ENCODE results near the gene SCG2.

The SCG2 gene

DNA sequence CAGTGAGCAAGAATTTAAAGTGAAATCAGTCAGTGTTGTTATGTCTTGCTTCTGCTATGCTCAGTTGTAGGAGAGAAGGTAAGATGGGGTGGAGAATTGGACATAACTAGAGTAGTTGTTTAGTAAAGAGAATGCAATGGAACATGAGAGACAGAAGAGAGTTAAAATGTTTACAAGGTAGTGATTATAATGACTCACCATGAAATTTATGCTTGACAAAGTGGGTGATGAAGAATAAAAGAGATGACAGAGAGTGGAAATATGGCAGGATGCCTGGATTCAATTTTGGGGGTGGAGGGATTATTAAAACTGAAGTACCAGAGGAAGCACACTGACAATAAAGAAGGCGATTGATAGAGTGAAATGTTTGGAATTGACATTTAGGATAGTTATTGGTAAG is 10.6 kb downstream of the SCG2 start:
- WGBS (ENCODE audit: extremely low coverage, insufficient coverage, insufficient read length): no CpG with 5 or more reads among the region's 1 CpG
- H2AK5ac ChIP-seq (ENCODE audit: low read length): no peak overlapping the region
- H3K9me3 ChIP-seq (ENCODE audit: insufficient read depth, low read depth, low read length): no peaks in the 10 kb centered on the region
- H3K27ac ChIP-seq (ENCODE audit: low read depth, low read length): no peak overlapping the region
- H4K8ac ChIP-seq (ENCODE audit: low read depth, low read length): no peak overlapping the region
- H4K12ac ChIP-seq (ENCODE audit: low read depth, low read length): no peak overlapping the region
- H4K91ac ChIP-seq (ENCODE audit: low read depth, low read length): no peak overlapping the region
- no peak overlapping the region for H3K14ac ChIP-seq (ENCODE audit: low read length)
- DNase-seq: no peak
- H2BK120ac ChIP-seq (ENCODE audit: insufficient read depth, low read length, poor library complexity): no peak overlapping the region
- no peaks in the 10 kb centered on the region for H3K36me3 ChIP-seq (ENCODE audit: control insufficient read depth in 1 of 2, insufficient read depth in 2 of 2, low read length in 2 of 2)
- H2BK12ac ChIP-seq (ENCODE audit: low read length): no peak overlapping the region
- no peaks in the 10 kb centered on the region for H3K79me2 ChIP-seq (ENCODE audit: control insufficient read depth, insufficient read depth, low read length, poor library complexity)
- H3K4me3 ChIP-seq (ENCODE audit: low read depth, low read length): no peak overlapping the region
- no peak overlapping the region for H3K4me2 ChIP-seq (ENCODE audit: low read length)
- no peak overlapping the region for H3K4ac ChIP-seq (ENCODE audit: low read depth, low read length)
- no peak overlapping the region for H3K18ac ChIP-seq (ENCODE audit: low read length)
- H3K9ac ChIP-seq (ENCODE audit: low read length): no peak overlapping the region
- no peaks in the 10 kb centered on the region for H3K79me1 ChIP-seq (ENCODE audit: low read length)
- no peak overlapping the region for H3K23ac ChIP-seq (ENCODE audit: low read length)
- H2AFZ ChIP-seq (ENCODE audit: insufficient read depth, low read length, poor library complexity): no peak overlapping the region
- no peaks in the 10 kb centered on the region for H3K4me1 ChIP-seq (ENCODE audit: control insufficient read depth in 1 of 2, insufficient read depth in 2 of 2, low read length in 2 of 2)
- no peak overlapping the region for H2BK5ac ChIP-seq (ENCODE audit: low read depth, low read length, poor library complexity)
- no peaks in the 10 kb centered on the region for H3K27me3 ChIP-seq (ENCODE audit: insufficient read depth, low read length)

DNA sequence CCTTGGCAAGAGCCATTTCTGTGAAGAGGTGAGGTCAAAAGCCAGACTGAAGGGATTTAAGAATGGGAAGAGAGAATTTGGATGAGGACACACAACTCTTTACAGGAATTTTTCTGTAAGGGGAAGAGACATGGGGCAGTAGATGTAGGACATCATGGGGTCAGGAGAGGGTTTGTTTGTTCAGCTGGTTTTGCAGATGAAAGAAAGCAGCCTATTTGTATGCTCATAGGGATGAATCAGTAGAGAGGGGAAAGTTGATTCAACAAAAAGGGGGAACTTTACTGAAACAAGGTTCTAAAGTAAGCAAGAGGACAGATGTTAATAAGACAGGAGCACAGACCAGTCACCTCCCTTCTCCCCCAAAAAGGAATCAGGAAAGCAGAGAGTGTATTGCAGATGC is 11.2 kb downstream of the SCG2 start:
- H2BK5ac ChIP-seq (ENCODE audit: low read depth, low read length, poor library complexity): no peak overlapping the region

DNA sequence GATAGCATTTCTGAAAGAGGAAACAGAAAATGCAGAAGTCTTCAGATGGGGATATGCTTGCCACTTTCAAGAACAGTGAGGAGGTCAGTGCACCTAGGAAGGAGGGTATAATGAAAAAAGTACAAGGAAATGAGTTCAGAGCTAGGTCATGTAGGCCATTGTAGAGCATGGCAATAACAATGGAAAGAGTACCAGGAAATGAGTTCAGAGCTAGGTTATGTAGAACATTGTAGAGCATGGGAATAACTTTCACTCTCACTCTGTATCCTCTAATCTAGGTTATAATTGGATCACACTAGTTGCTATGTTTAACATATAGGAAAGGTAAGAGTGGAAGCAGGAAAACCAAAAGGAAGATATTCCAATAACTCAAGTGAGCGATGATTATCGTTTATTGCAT is 12.3 kb downstream of the SCG2 start:
- WGBS (ENCODE audit: extremely low coverage, insufficient coverage, insufficient read length): no CpG with 5 or more reads among the region's 2 CpGs
- no peak overlapping the region for H3K9ac ChIP-seq (ENCODE audit: low read length)
- no peak overlapping the region for H4K8ac ChIP-seq (ENCODE audit: low read depth, low read length)
- no peaks in the 10 kb centered on the region for H3K36me3 ChIP-seq (ENCODE audit: control insufficient read depth in 1 of 2, insufficient read depth in 2 of 2, low read length in 2 of 2)
- no peak overlapping the region for H3K4me3 ChIP-seq (ENCODE audit: low read depth, low read length)
- H4K12ac ChIP-seq (ENCODE audit: low read depth, low read length): no peak overlapping the region
- H2AK5ac ChIP-seq (ENCODE audit: low read length): no peak overlapping the region
- H4K91ac ChIP-seq (ENCODE audit: low read depth, low read length): no peak overlapping the region
- H3K23ac ChIP-seq (ENCODE audit: low read length): no peak overlapping the region
- no peak for DNase-seq
- H3K27me3 ChIP-seq (ENCODE audit: insufficient read depth, low read length): no peaks in the 10 kb centered on the region
- H2BK5ac ChIP-seq (ENCODE audit: low read depth, low read length, poor library complexity): no peak overlapping the region
- no peak overlapping the region for H3K14ac ChIP-seq (ENCODE audit: low read length)
- no peak overlapping the region for H3K4ac ChIP-seq (ENCODE audit: low read depth, low read length)
- H2BK12ac ChIP-seq (ENCODE audit: low read length): no peak overlapping the region
- no peak overlapping the region for H3K4me2 ChIP-seq (ENCODE audit: low read length)
- no peak overlapping the region for H3K27ac ChIP-seq (ENCODE audit: low read depth, low read length)
- no peak overlapping the region for H2AFZ ChIP-seq (ENCODE audit: insufficient read depth, low read length, poor library complexity)
- no peaks in the 10 kb centered on the region for H3K79me2 ChIP-seq (ENCODE audit: control insufficient read depth, insufficient read depth, low read length, poor library complexity)
- no peak overlapping the region for H3K18ac ChIP-seq (ENCODE audit: low read length)
- H2BK120ac ChIP-seq (ENCODE audit: insufficient read depth, low read length, poor library complexity): no peak overlapping the region
- no peaks in the 10 kb centered on the region for H3K9me3 ChIP-seq (ENCODE audit: insufficient read depth, low read depth, low read length)
- H3K79me1 ChIP-seq (ENCODE audit: low read length): no peaks in the 10 kb centered on the region
- H3K4me1 ChIP-seq (ENCODE audit: control insufficient read depth in 1 of 2, insufficient read depth in 2 of 2, low read length in 2 of 2): no peaks in the 10 kb centered on the region

More for the DNA sequence above, 11.2 kb downstream of the SCG2 start:
- H2BK120ac ChIP-seq (ENCODE audit: insufficient read depth, low read length, poor library complexity): no peak overlapping the region
- no peaks in the 10 kb centered on the region for H3K27me3 ChIP-seq (ENCODE audit: insufficient read depth, low read length)
- no peak overlapping the region for H4K91ac ChIP-seq (ENCODE audit: low read depth, low read length)
- no peak for DNase-seq
- no peak overlapping the region for H2BK12ac ChIP-seq (ENCODE audit: low read length)
- no peak overlapping the region for H3K4me3 ChIP-seq (ENCODE audit: low read depth, low read length)
- no peak overlapping the region for H3K14ac ChIP-seq (ENCODE audit: low read length)
- no peak overlapping the region for H3K9ac ChIP-seq (ENCODE audit: low read length)
- H4K12ac ChIP-seq (ENCODE audit: low read depth, low read length): no peak overlapping the region
- H3K9me3 ChIP-seq (ENCODE audit: insufficient read depth, low read depth, low read length): no peaks in the 10 kb centered on the region
- H3K4me1 ChIP-seq (ENCODE audit: control insufficient read depth in 1 of 2, insufficient read depth in 2 of 2, low read length in 2 of 2): no peaks in the 10 kb centered on the region
- H3K79me2 ChIP-seq (ENCODE audit: control insufficient read depth, insufficient read depth, low read length, poor library complexity): no peaks in the 10 kb centered on the region
- H3K4me2 ChIP-seq (ENCODE audit: low read length): no peak overlapping the region
- H3K18ac ChIP-seq (ENCODE audit: low read length): no peak overlapping the region
- no peak overlapping the region for H3K27ac ChIP-seq (ENCODE audit: low read depth, low read length)
- no peak overlapping the region for H4K8ac ChIP-seq (ENCODE audit: low read depth, low read length)
- no peaks in the 10 kb centered on the region for H3K79me1 ChIP-seq (ENCODE audit: low read length)
- no peak overlapping the region for H2AFZ ChIP-seq (ENCODE audit: insufficient read depth, low read length, poor library complexity)
- no peak overlapping the region for H3K23ac ChIP-seq (ENCODE audit: low read length)
- H2AK5ac ChIP-seq (ENCODE audit: low read length): no peak overlapping the region
- H3K36me3 ChIP-seq (ENCODE audit: control insufficient read depth in 1 of 2, insufficient read depth in 2 of 2, low read length in 2 of 2): no peaks in the 10 kb centered on the region
- H3K4ac ChIP-seq (ENCODE audit: low read depth, low read length): no peak overlapping the region

DNA sequence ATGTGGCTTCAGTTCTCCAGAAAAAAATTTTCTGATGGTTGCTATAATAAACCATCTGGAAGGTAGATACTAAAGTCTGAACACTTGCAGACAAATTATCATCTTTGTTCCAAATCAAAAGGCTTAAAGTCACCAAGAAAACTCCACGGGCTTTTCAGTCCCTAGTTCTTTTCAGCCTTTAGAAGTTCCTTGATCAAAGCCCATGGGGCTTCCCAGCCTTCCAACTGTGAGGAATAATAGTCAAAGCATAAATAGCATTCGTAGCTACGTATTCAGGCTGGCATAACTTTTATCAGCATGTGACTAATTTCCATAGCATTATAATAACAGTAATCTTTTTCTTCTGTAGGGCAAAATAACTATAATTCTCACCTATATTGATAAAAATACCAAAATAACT is 13.9 kb downstream of the SCG2 start:
- Histone ChIP-seq H2BK120ac (ENCODE audit: insufficient read depth, low read length, poor library complexity) (no peak overlapping the region), H3K4me2 (ENCODE audit: low read length) (no peak overlapping the region), H3K18ac (ENCODE audit: low read length) (no peak overlapping the region), H3K79me1 (ENCODE audit: low read length) (no peaks in the 10 kb centered on the region), H2AK5ac (ENCODE audit: low read length) (no peak overlapping the region), H3K36me3 (ENCODE audit: control insufficient read depth in 1 of 2, insufficient read depth in 2 of 2, low read length in 2 of 2) (no peaks in the 10 kb centered on the region), H3K9me3 (ENCODE audit: insufficient read depth, low read depth, low read length) (no peaks in the 10 kb centered on the region), H3K27me3 (ENCODE audit: insufficient read depth, low read length) (no peaks in the 10 kb centered on the region), H4K8ac (ENCODE audit: low read depth, low read length) (no peak overlapping the region), H3K27ac (ENCODE audit: low read depth, low read length) (no peak overlapping the region), H3K23ac (ENCODE audit: low read length) (no peak overlapping the region), H3K4ac (ENCODE audit: low read depth, low read length) (no peak overlapping the region), H4K12ac (ENCODE audit: low read depth, low read length) (no peak overlapping the region), H3K79me2 (ENCODE audit: control insufficient read depth, insufficient read depth, low read length, poor library complexity) (no peaks in the 10 kb centered on the region), H2AFZ (ENCODE audit: insufficient read depth, low read length, poor library complexity) (no peak overlapping the region), H3K4me3 (ENCODE audit: low read depth, low read length) (no peak overlapping the region), H4K91ac (ENCODE audit: low read depth, low read length) (no peak overlapping the region), H3K9ac (ENCODE audit: low read length) (no peak overlapping the region), H2BK5ac (ENCODE audit: low read depth, low read length, poor library complexity) (no peak overlapping the region), H2BK12ac (ENCODE audit: low read length) (no peak overlapping the region), H3K14ac (ENCODE audit: low read length) (no peak overlapping the region), H3K4me1 (ENCODE audit: control insufficient read depth in 1 of 2, insufficient read depth in 2 of 2, low read length in 2 of 2) (no peaks in the 10 kb centered on the region)
- WGBS (ENCODE audit: extremely low coverage, insufficient coverage, insufficient read length): no CpG with 5 or more reads among the region's 3 CpGs
- DNase-seq: no peak

DNA sequence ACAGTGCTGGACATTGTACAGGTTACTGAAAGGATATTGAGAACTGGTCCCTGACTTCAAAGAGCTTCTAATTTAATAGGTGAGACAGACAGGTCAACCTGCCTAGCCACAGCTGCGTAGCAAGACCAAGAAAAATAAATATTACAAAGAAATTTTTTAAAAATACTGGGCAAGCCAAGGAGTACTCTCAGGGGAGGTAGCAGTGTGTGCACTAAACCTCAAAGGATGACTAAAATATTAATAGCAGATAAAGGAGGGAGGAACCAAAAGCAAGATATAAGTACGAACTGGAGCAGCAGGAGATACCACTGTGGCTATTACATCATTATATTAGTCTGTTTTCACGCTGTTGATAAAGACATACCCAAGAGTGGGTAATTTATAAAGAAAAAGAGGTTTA is 14.9 kb downstream of the SCG2 start:
- WGBS (ENCODE audit: extremely low coverage, insufficient coverage, insufficient read length): no CpG with 5 or more reads among the region's 3 CpGs
- Histone ChIP-seq H3K4ac (ENCODE audit: low read depth, low read length) (no peak overlapping the region), H3K79me2 (ENCODE audit: control insufficient read depth, insufficient read depth, low read length, poor library complexity) (no peaks in the 10 kb centered on the region), H4K91ac (ENCODE audit: low read depth, low read length) (no peak overlapping the region), H3K14ac (ENCODE audit: low read length) (no peak overlapping the region), H3K18ac (ENCODE audit: low read length) (no peak overlapping the region), H2BK5ac (ENCODE audit: low read depth, low read length, poor library complexity) (no peak overlapping the region), H3K36me3 (ENCODE audit: control insufficient read depth in 1 of 2, insufficient read depth in 2 of 2, low read length in 2 of 2) (no peaks in the 10 kb centered on the region), H3K27ac (ENCODE audit: low read depth, low read length) (no peak overlapping the region), H2AK5ac (ENCODE audit: low read length) (no peak overlapping the region), H4K12ac (ENCODE audit: low read depth, low read length) (no peak overlapping the region), H3K9ac (ENCODE audit: low read length) (no peak overlapping the region), H3K4me1 (ENCODE audit: control insufficient read depth in 1 of 2, insufficient read depth in 2 of 2, low read length in 2 of 2) (no peaks in the 10 kb centered on the region), H3K4me2 (ENCODE audit: low read length) (no peak overlapping the region), H3K27me3 (ENCODE audit: insufficient read depth, low read length) (no peaks in the 10 kb centered on the region), H4K8ac (ENCODE audit: low read depth, low read length) (no peak overlapping the region), H2BK12ac (ENCODE audit: low read length) (no peak overlapping the region), H2BK120ac (ENCODE audit: insufficient read depth, low read length, poor library complexity) (no peak overlapping the region), H2AFZ (ENCODE audit: insufficient read depth, low read length, poor library complexity) (no peak overlapping the region), H3K79me1 (ENCODE audit: low read length) (no peaks in the 10 kb centered on the region), H3K4me3 (ENCODE audit: low read depth, low read length) (no peak overlapping the region), H3K9me3 (ENCODE audit: insufficient read depth, low read depth, low read length) (no peaks in the 10 kb centered on the region), H3K23ac (ENCODE audit: low read length) (no peak overlapping the region)
- no peak for DNase-seq

All from trophoblast cell (in vitro differentiated cells and primary cell).